Gastrocnemius medialis (tissue), 4 donors: ENCODE results near the gene NXN.

Source experiments
- POLR2A ChIP-seq, 2 donors: fragments of 450-650 bp; IDR thresholded peaks; one replicate each; pipeline ENCODE4 v1.6.1; 2017; ENCODE audit warnings: antibody characterized with exemption in 2 of 2, mild to moderate bottlenecking in 2 of 2, moderate library complexity in 2 of 2
- TF ChIP-seq, protein P1 (sequence below), 5 experiments: fragments of 450-650 bp in 3 of 5; fragments of 200-600 bp in 2 of 5; sonication (generic) in 2 of 5; IDR thresholded peaks in 4 of 5; conservative IDR thresholded peaks in 1 of 5; 1 replicate in 4 of 5; 2 replicates in 1 of 5; pipeline ENCODE4 v1.5.1; 2016 to 2019; ENCODE audit warnings: antibody characterized with exemption in 5 of 5, mild to moderate bottlenecking in 3 of 5, moderate library complexity in 3 of 5

DNA sequence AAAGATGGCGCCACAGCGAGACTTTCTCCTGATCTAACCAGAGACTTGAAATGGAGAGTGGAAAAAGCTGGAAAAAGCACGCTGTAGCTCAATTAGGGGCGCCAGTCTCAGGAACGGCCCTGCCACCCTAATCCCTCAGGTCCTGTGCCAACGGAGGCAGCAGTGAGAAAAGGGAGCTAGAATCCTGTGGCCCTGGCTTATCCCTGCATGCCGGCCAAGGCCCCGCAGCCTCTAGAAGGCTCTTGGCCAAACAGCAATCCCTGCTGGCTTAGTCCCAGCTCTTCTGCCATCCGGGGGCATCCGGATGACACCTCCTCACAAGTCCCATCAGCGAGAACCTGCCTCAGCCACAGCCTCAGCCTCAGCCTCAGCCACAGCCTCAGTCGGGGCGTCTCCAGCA, 127.7 kb downstream of the NXN start:
- TF ChIP-seq, protein P1, sequence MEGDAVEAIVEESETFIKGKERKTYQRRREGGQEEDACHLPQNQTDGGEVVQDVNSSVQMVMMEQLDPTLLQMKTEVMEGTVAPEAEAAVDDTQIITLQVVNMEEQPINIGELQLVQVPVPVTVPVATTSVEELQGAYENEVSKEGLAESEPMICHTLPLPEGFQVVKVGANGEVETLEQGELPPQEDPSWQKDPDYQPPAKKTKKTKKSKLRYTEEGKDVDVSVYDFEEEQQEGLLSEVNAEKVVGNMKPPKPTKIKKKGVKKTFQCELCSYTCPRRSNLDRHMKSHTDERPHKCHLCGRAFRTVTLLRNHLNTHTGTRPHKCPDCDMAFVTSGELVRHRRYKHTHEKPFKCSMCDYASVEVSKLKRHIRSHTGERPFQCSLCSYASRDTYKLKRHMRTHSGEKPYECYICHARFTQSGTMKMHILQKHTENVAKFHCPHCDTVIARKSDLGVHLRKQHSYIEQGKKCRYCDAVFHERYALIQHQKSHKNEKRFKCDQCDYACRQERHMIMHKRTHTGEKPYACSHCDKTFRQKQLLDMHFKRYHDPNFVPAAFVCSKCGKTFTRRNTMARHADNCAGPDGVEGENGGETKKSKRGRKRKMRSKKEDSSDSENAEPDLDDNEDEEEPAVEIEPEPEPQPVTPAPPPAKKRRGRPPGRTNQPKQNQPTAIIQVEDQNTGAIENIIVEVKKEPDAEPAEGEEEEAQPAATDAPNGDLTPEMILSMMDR (IDR thresholded peaks at IDR 0.05 in 4 of 5, conservative IDR thresholded peaks at IDR 0.05 in 1 of 5): no peak
- no peak for TF ChIP-seq POLR2A (IDR thresholded peaks at IDR 0.05)
